HEK293 (cell line): ENCODE measurements around the gene TLE2.
A peak's percentile ranks its signal among the peaks of the same experiment; 100 is the strongest.

Experiments
- CTCF ChIA-PET: fragments of 350-600 bp; formaldehyde crosslinking; extraction: SDS; loops from one replicate; lab custom pipeline; 2021; ENCODE audit warnings: antibody characterized with exemption; lab: Yijun Ruan, JAX
- POLR2A ChIA-PET: fragments of 300-600 bp; formaldehyde crosslinking; extraction: SDS; loops from one replicate; lab custom pipeline; 2020; ENCODE audit warnings: antibody characterized with exemption, inconsistent platforms; lab: Yijun Ruan, JAX
- H3K27ac ChIP-seq: fragments of 200-500 bp; sonication (Bioruptor generic); 2 replicates; pipeline ENCODE4 v1.5.1; 2014; ENCODE audit warnings: low read depth, low read length, control low read depth, inconsistent platforms; ENCODE audit errors: extremely low read depth
- H3K36me3 ChIP-seq, 2 experiments: fragments of 200-500 bp in 1 of 2; sonication (Bioruptor generic) in 1 of 2; 1 replicate in 1 of 2; 2 replicates in 1 of 2; pipeline ENCODE4 v1.5.1; 2014 to 2017; ENCODE audit warnings: inconsistent platforms in 2 of 2, low read length in 2 of 2; ENCODE audit not compliant: control insufficient read depth in 2 of 2, insufficient read depth in 1 of 2
- H3K4me1 ChIP-seq: fragments of 200-500 bp; sonication (Bioruptor generic); 2 replicates; pipeline ENCODE4 v1.5.1; 2014; ENCODE audit warnings: mild to moderate bottlenecking, low read length, inconsistent platforms; ENCODE audit not compliant: control insufficient read depth, insufficient read depth
- H3K4me3 ChIP-seq: 2 replicates; pipeline ENCODE4 v1.5.1; 2011; ENCODE audit warnings: low read depth, mild to moderate bottlenecking, control low read depth, low read length, moderate library complexity
- H3K9me3 ChIP-seq: fragments of 200-500 bp; sonication (Bioruptor generic); 2 replicates; pipeline ENCODE4 v1.5.1; 2014; ENCODE audit warnings: low read depth, low read length, inconsistent platforms; ENCODE audit not compliant: control insufficient read depth, insufficient read depth
- GLI4 ChIP-seq: fragments of 450-650 bp; formaldehyde crosslinking; IDR thresholded peaks from 2 replicates; pipeline ENCODE4 v1.5.1; 2016; ENCODE audit warnings: missing biosample characterization, missing genetic modification characterization
- GLIS1 ChIP-seq: fragments of 450-650 bp; formaldehyde crosslinking; IDR thresholded peaks from 2 replicates; pipeline ENCODE4 v1.5.1; 2016; ENCODE audit warnings: missing biosample characterization, missing genetic modification characterization
- HOXD13 ChIP-seq: sonication (generic); formaldehyde crosslinking; IDR thresholded peaks from 2 replicates; pipeline ENCODE4 v1.8.0; 2022; ENCODE audit warnings: missing genetic modification reagents, borderline replicate concordance
- KLF1 ChIP-seq: fragments of 450-650 bp; formaldehyde crosslinking; IDR thresholded peaks from 2 replicates; pipeline ENCODE4 v1.5.1; 2016; ENCODE audit warnings: missing biosample characterization, missing genetic modification characterization
- KLF8 ChIP-seq: fragments of 450-650 bp; formaldehyde crosslinking; IDR thresholded peaks from 2 replicates; pipeline ENCODE4 v1.5.1; 2016; ENCODE audit warnings: missing biosample characterization, missing genetic modification characterization
- YY2 ChIP-seq: fragments of 450-650 bp; formaldehyde crosslinking; IDR thresholded peaks from 2 replicates; pipeline ENCODE4 v1.5.1; 2016; ENCODE audit warnings: missing biosample characterization, missing genetic modification characterization
- ZBTB20 ChIP-seq: fragments of 450-650 bp; formaldehyde crosslinking; IDR thresholded peaks from 2 replicates; pipeline ENCODE4 v1.5.1; 2016; ENCODE audit warnings: missing biosample characterization, missing genetic modification characterization
- ZBTB7A ChIP-seq: fragments of 450-650 bp; formaldehyde crosslinking; IDR thresholded peaks from 2 replicates; pipeline ENCODE4 v1.5.1; 2016; ENCODE audit warnings: low read depth, missing biosample characterization, missing genetic modification characterization
- ZBTB8A ChIP-seq: fragments of 450-650 bp; formaldehyde crosslinking; IDR thresholded peaks from 2 replicates; pipeline ENCODE4 v1.5.1; 2016; ENCODE audit warnings: missing biosample characterization, missing genetic modification characterization
- ZNF132 ChIP-seq: fragments of 450-650 bp; formaldehyde crosslinking; IDR thresholded peaks from 2 replicates; pipeline ENCODE4 v1.5.1; 2017; ENCODE audit warnings: missing biosample characterization, missing genetic modification characterization, borderline replicate concordance
- ZNF148 ChIP-seq: fragments of 450-650 bp; formaldehyde crosslinking; IDR thresholded peaks from 2 replicates; pipeline ENCODE4 v1.5.0; 2017; ENCODE audit warnings: missing biosample characterization, missing genetic modification characterization, borderline replicate concordance
- ZNF266 ChIP-seq: fragments of 450-650 bp; formaldehyde crosslinking; IDR thresholded peaks from 2 replicates; pipeline ENCODE4 v1.5.1; 2016; ENCODE audit warnings: missing biosample characterization, missing genetic modification characterization, low read depth
- ZNF341 ChIP-seq: fragments of 450-650 bp; formaldehyde crosslinking; IDR thresholded peaks from 2 replicates; pipeline ENCODE4; 2016; ENCODE audit warnings: low read depth, missing biosample characterization, missing genetic modification characterization
- ZNF426 ChIP-seq: fragments of 450-650 bp; formaldehyde crosslinking; IDR thresholded peaks from 2 replicates; pipeline ENCODE4 v1.5.1; 2017; ENCODE audit warnings: missing biosample characterization, missing genetic modification characterization, mild to moderate bottlenecking, inconsistent platforms, moderate library complexity
- ZNF626 ChIP-seq: fragments of 450-650 bp; sonication (Bioruptor Pico); formaldehyde crosslinking; IDR thresholded peaks from 2 replicates; pipeline ENCODE4 v1.5.1; 2018; ENCODE audit warnings: missing biosample characterization, missing genetic modification characterization, inconsistent platforms
- ZNF692 ChIP-seq: fragments of 450-650 bp; formaldehyde crosslinking; IDR thresholded peaks from 2 replicates; pipeline ENCODE4 v1.5.1; 2016; ENCODE audit warnings: missing biosample characterization, missing genetic modification characterization
- ZNF707 ChIP-seq: fragments of 450-650 bp; formaldehyde crosslinking; IDR thresholded peaks from 2 replicates; pipeline ENCODE4 v1.5.1; 2016; ENCODE audit warnings: missing biosample characterization, missing genetic modification characterization
- ZNF837 ChIP-seq: fragments of 450-650 bp; formaldehyde crosslinking; IDR thresholded peaks from 2 replicates; pipeline ENCODE4 v1.5.1; 2016; ENCODE audit warnings: missing biosample characterization, missing genetic modification characterization
- ZNF843 ChIP-seq: fragments of 450-650 bp; formaldehyde crosslinking; IDR thresholded peaks from 2 replicates; pipeline ENCODE4 v1.5.1; 2016; ENCODE audit warnings: missing biosample characterization, missing genetic modification characterization
- TF ChIP-seq, protein P1 (sequence below): fragments of 450-650 bp; formaldehyde crosslinking; IDR thresholded peaks from 2 replicates; pipeline ENCODE4 v1.5.1; 2016; ENCODE audit warnings: missing biosample characterization, missing genetic modification characterization
- TF ChIP-seq, protein P2 (sequence below): fragments of 450-650 bp; formaldehyde crosslinking; IDR thresholded peaks from 2 replicates; pipeline ENCODE4 v1.5.1; 2016; ENCODE audit warnings: missing biosample characterization, missing genetic modification characterization

Gene TLE2

DNA sequence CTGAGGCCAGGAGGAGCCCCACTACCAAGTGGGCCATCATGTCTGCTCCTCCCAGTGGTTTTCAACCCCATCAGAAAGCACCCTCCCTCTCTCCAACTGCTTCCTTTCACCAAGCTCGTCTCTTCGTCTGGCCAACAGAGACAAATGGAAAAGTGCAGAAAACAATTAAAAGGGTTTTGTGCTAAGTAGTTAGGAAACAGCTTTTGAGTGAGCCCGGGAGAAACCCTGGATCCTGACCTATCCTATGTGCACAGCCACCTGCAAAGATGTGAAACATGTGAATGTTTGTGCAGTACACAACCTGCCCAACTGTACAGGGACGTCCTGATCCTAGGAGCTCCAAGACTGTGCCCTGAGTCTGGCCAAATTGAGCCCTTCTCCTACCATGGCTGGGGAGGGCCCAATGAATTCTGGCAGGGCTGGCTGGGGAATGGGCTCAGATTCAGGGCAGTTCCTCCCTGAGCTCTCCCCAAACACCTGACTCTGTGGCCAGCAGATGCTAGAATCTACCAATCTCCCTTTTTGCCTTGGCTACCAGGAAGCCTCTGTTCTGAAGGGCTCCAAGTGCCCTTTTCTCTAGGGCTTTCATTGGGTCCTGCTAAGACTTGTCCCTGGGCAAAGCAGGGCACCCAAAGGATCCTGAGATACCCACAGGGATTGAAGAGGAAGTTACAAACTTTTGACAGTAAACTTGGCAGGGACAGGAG is 25.3 kb upstream of the TLE2 start:
- TF ChIP-seq ZNF692 (tag by site-specific recombination) (no peak), ZBTB8A (peak; percentile 64; the same call in 1 of the 2 replicates), ZBTB7A (tag by site-specific recombination) (no peak), ZBTB20 (tag by site-specific recombination) (no peak), KLF8 (tag by site-specific recombination) (peak; percentile 29; the same call in 1 of the 2 replicates)
- TF ChIP-seq, protein P1, sequence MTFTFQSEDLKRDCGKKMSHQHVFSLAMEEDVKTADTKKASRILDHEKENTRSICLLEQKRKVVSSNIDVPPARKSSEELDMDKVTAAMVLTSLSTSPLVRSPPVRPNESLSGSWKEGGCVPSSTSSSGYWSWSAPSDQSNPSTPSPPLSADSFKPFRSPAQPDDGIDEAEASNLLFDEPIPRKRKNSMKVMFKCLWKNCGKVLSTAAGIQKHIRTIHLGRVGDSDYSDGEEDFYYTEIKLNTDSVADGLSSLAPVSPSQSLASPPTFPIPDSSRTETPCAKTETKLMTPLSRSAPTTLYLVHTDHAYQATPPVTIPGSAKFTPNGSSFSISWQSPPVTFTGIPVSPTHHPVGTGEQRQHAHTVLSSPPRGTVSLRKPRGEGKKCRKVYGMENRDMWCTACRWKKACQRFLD (tag by site-specific recombination), result no peak
- CTCF ChIA-PET, result interaction anchor here (0.9 to 1.6 kb wide), 4 partner anchors 19 to 104 kb away, joined by 3 to 6 read pairs (median 4); no protein-coding TSS in a partner anchor
- H3K36me3 ChIP-seq, result peaks cover 7 to 55% of the 10 kb centered on the region in 2 experiments
- POLR2A ChIA-PET, result interaction anchor here (0.7 to 4.4 kb wide), 3 partner anchors 15 to 82 kb away, joined by 3 to 36 read pairs (median 3); no protein-coding TSS in a partner anchor
- H3K27ac ChIP-seq, result no peak overlapping the region
- H3K9me3 ChIP-seq, result no peaks in the 10 kb centered on the region
- H3K4me3 ChIP-seq, result no peak overlapping the region
- peaks cover 20% of the 10 kb centered on the region for H3K4me1 ChIP-seq

- Histone ChIP-seq H3K36me3 (peaks cover 2 to 49% of the 10 kb centered on the region in 2 experiments), H3K4me1 (peaks cover 20% of the 10 kb centered on the region), H3K27ac (no peak overlapping the region), H3K9me3 (no peaks in the 10 kb centered on the region), H3K4me3 (no peak overlapping the region)
- TF ChIP-seq ZNF843 (tag by site-specific recombination) (no peak), ZNF132 (tag by site-specific recombination) (no peak), YY2 (tag by site-specific recombination) (no peak), ZNF626 (tag by site-specific recombination) (no peak), ZNF148 (no peak), HOXD13 (CRISPR knock-in tag) (no peak), ZNF341 (tag by site-specific recombination) (no peak), ZNF707 (tag by site-specific recombination) (no peak), ZNF266 (tag by site-specific recombination) (no peak), ZNF426 (no peak), GLI4 (no peak), ZNF837 (tag by site-specific recombination) (no peak), KLF1 (tag by site-specific recombination) (no peak), GLIS1 (no peak)
- TF ChIP-seq, protein P2, sequence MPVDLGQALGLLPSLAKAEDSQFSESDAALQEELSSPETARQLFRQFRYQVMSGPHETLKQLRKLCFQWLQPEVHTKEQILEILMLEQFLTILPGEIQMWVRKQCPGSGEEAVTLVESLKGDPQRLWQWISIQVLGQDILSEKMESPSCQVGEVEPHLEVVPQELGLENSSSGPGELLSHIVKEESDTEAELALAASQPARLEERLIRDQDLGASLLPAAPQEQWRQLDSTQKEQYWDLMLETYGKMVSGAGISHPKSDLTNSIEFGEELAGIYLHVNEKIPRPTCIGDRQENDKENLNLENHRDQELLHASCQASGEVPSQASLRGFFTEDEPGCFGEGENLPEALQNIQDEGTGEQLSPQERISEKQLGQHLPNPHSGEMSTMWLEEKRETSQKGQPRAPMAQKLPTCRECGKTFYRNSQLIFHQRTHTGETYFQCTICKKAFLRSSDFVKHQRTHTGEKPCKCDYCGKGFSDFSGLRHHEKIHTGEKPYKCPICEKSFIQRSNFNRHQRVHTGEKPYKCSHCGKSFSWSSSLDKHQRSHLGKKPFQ (tag by site-specific recombination), result no peak
- POLR2A ChIA-PET, result interaction anchor here (0.5 to 4.4 kb wide), 2 partner anchors 18 to 76 kb away, joined by 3 to 36 read pairs; no protein-coding TSS in a partner anchor
- CTCF ChIA-PET, result interaction anchor here (0.9 to 1.6 kb wide), 3 partner anchors 21 to 103 kb away, joined by 4 read pairs; no protein-coding TSS in a partner anchor
Observed at GRCh38 chr19:3053780-3054179, 24.7 kb upstream of the TLE2 start.
